H1 (cell line): ENCODE measurements around the gene SRGAP2. TPM values are rescaled to one million over a fixed set of nuclear protein-coding genes. Genes with fewer than 3 reads are reported as not detected.
"Not testable (repeated sequence)": the region's sequence is repeated elsewhere in the genome, so short reads cannot be mapped to it uniquely, and the experiment has no call there.

Experiments used
- CTCF ChIA-PET: fragments of 300-600 bp; sonication (Branson Sonifier 250); formaldehyde crosslinking; loops from one replicate; lab custom pipeline; 2021; ENCODE audit not compliant: partially characterized antibody; lab: Charles Lee
- POLR2A ChIA-PET: fragments of 300-600 bp; sonication (Branson Sonifier 250); formaldehyde crosslinking; loops from one replicate; lab custom pipeline; 2021; ENCODE audit warnings: inconsistent platforms; ENCODE audit not compliant: partially characterized antibody; lab: Charles Lee
- DNase-seq, 2 experiments: peaks; one replicate each; pipeline versions ENCODE4 v3.0.0 to v3.0.0-alpha.2; 2010 to 2022; ENCODE audit warnings: low spot score in 2 of 2, low read depth in 1 of 2, mixed read lengths in 1 of 2
- FAIRE-seq: peaks from 2 replicates; lab custom pipeline; 2011; peaks lifted over from hg19 to GRCh38; lab: Jason Lieb, UNC
- H2AFZ ChIP-seq: 2 replicates; pipeline ENCODE4 v1.8.1; 2012; ENCODE audit warnings: low read length, inconsistent platforms
- H2AK5ac ChIP-seq: 2 replicates; pipeline ENCODE4 v1.6.1; 2013; ENCODE audit warnings: low read depth, low read length
- H2BK120ac ChIP-seq: replicated peaks from 2 replicates; pipeline ENCODE3; 2013; ENCODE audit warnings: low read depth, low read length, inconsistent platforms
- H2BK12ac ChIP-seq: 2 replicates; pipeline ENCODE4 v1.6.1; 2013; ENCODE audit warnings: low read depth, low read length
- H2BK15ac ChIP-seq: 2 replicates; pipeline ENCODE4 v1.6.1; 2013; ENCODE audit warnings: low read length
- H2BK20ac ChIP-seq: 2 replicates; pipeline ENCODE4 v1.6.1; 2013; ENCODE audit warnings: low read length
- H2BK5ac ChIP-seq: 2 replicates; pipeline ENCODE4 v1.6.1; 2013; ENCODE audit warnings: low read depth, low read length
- H3K14ac ChIP-seq: 2 replicates; pipeline ENCODE4 v1.6.1; 2013; ENCODE audit warnings: inconsistent platforms; ENCODE audit not compliant: insufficient read length
- H3K18ac ChIP-seq: 2 replicates; pipeline ENCODE4 v1.6.1; 2013; ENCODE audit warnings: low read length; ENCODE audit errors: extremely low read depth
- H3K23ac ChIP-seq: 2 replicates; pipeline ENCODE4 v1.6.1; 2013; ENCODE audit warnings: inconsistent platforms; ENCODE audit not compliant: insufficient read length
- H3K23me2 ChIP-seq: 2 replicates; pipeline ENCODE4 v1.6.1; 2013; ENCODE audit warnings: low read depth, low read length
- H3K27ac ChIP-seq: 2 replicates; pipeline ENCODE4 v1.6.1; 2011; ENCODE audit warnings: low read depth, low read length, inconsistent platforms
- H3K27me3 ChIP-seq, 4 experiments: replicated peaks in 1 of 4; 1 replicate in 1 of 4; 2 replicates in 3 of 4; pipeline versions ENCODE4 v1.6.1 to v1.8.1; 2011 to 2013; ENCODE audit warnings: low read length in 3 of 4, mild to moderate bottlenecking in 3 of 4, inconsistent platforms in 2 of 4, mixed read lengths in 2 of 4, moderate library complexity in 1 of 4; ENCODE audit not compliant: control insufficient read depth in 3 of 4, insufficient read depth in 3 of 4; ENCODE audit errors: extremely low read depth in 1 of 4
- H3K36me3 ChIP-seq, 4 experiments: 2 replicates each; pipeline versions ENCODE4 v1.6.1 to v1.8.1; 2011 to 2013; ENCODE audit warnings: mild to moderate bottlenecking in 4 of 4, low read length in 3 of 4, moderate library complexity in 2 of 4, control low read depth in 1 of 4, inconsistent platforms in 1 of 4; ENCODE audit not compliant: insufficient read depth in 4 of 4, control insufficient read depth in 2 of 4
- H3K4ac ChIP-seq: replicated peaks from 2 replicates; pipeline ENCODE3; 2013; ENCODE audit warnings: low read length, low read depth, mixed read lengths, inconsistent platforms; ENCODE audit not compliant: insufficient read length
- H3K4me1 ChIP-seq, 4 experiments: replicated peaks in 1 of 4; 1 replicate in 1 of 4; 2 replicates in 3 of 4; pipeline versions ENCODE4 v1.6.1 to v1.8.1; 2011 to 2013; ENCODE audit warnings: low read length in 3 of 4, inconsistent platforms in 2 of 4, mixed read lengths in 1 of 4; ENCODE audit not compliant: insufficient read depth in 4 of 4, control insufficient read depth in 3 of 4
- H3K4me2 ChIP-seq, 2 experiments: 2 replicates each; pipeline versions ENCODE4 v1.6.1 to v1.8.1; 2011 to 2013; ENCODE audit warnings: low read depth in 2 of 2, low read length in 2 of 2, control low read depth in 1 of 2, inconsistent platforms in 1 of 2, mild to moderate bottlenecking in 1 of 2; ENCODE audit not compliant: insufficient read depth in 1 of 2
- H3K4me3 ChIP-seq, 4 experiments: fragments of 200-600, 300-600 bp in 1 of 4; sonication (generic), shearing (Covaris generic), sonication (Bioruptor Twin) in 1 of 4; 2 replicates each; pipeline versions ENCODE4 v1.5.1 to v1.8.1; 2011 to 2016; ENCODE audit warnings: low read length in 4 of 4, low read depth in 3 of 4, control low read depth in 2 of 4, inconsistent platforms in 2 of 4, mild to moderate bottlenecking in 2 of 4, mixed read lengths in 1 of 4, moderate library complexity in 1 of 4; ENCODE audit not compliant: insufficient read depth in 2 of 4; ENCODE audit errors: extremely low read depth in 1 of 4
- H3K56ac ChIP-seq: replicated peaks from 2 replicates; pipeline ENCODE3; 2013; ENCODE audit warnings: low read depth, mild to moderate bottlenecking, mixed read lengths, low read length, inconsistent platforms; ENCODE audit not compliant: insufficient read length
- H3K79me1 ChIP-seq: 2 replicates; pipeline ENCODE4 v1.6.1; 2013; ENCODE audit warnings: low read depth, low read length, control low read depth
- H3K79me2 ChIP-seq, 2 experiments: 2 replicates each; pipeline versions ENCODE4 v1.6.1 to v1.8.1; 2012 to 2013; ENCODE audit warnings: low read length in 2 of 2, mild to moderate bottlenecking in 2 of 2, inconsistent platforms in 1 of 2; ENCODE audit not compliant: insufficient read depth in 2 of 2, control insufficient read depth in 1 of 2
- H3K9ac ChIP-seq, 4 experiments: replicated peaks in 1 of 4; 1 replicate in 1 of 4; 2 replicates in 3 of 4; pipeline versions ENCODE4 v1.6.1 to v1.8.1; 2011 to 2013; ENCODE audit warnings: low read depth in 3 of 4, low read length in 3 of 4, control low read depth in 2 of 4, mild to moderate bottlenecking in 2 of 4, moderate library complexity in 2 of 4, inconsistent platforms in 1 of 4; ENCODE audit errors: extremely low read depth in 1 of 4
- H3K9me3 ChIP-seq, 2 experiments: 2 replicates each; pipeline versions ENCODE4 v1.6.1 to v1.8.1; 2012 to 2013; ENCODE audit warnings: mild to moderate bottlenecking in 2 of 2, moderate library complexity in 2 of 2, control low read depth in 1 of 2, inconsistent platforms in 1 of 2, low read depth in 1 of 2, low read length in 1 of 2, mixed read lengths in 1 of 2; ENCODE audit not compliant: insufficient read depth in 2 of 2
- H4K20me1 ChIP-seq, 2 experiments: replicated peaks in 1 of 2; 2 replicates each; pipeline versions ENCODE3 to v1.8.1; 2011 to 2013; ENCODE audit warnings: inconsistent platforms in 2 of 2, low read length in 2 of 2, mild to moderate bottlenecking in 1 of 2; ENCODE audit not compliant: insufficient read depth in 2 of 2, control insufficient read depth in 1 of 2
- H4K5ac ChIP-seq: 2 replicates; pipeline ENCODE4 v1.6.1; 2013; ENCODE audit warnings: low read length, low read depth, mixed read lengths, inconsistent platforms; ENCODE audit not compliant: insufficient read length
- H4K8ac ChIP-seq: 2 replicates; pipeline ENCODE4 v1.8.0; 2013; ENCODE audit warnings: mild to moderate bottlenecking, moderate library complexity, low read length, inconsistent platforms; ENCODE audit not compliant: insufficient read depth; ENCODE audit errors: extremely low read depth
- H4K91ac ChIP-seq: replicated peaks from 2 replicates; pipeline ENCODE3; 2013; ENCODE audit warnings: low read length, mixed read lengths, inconsistent platforms; ENCODE audit not compliant: insufficient read length
- WGBS, 2 experiments: shearing (Covaris generic) in 1 of 2; methylation state at CpG; one replicate each; pipeline versions ENCODE4 v1.1.6 to v1.1.7; 2013 to 2015; ENCODE audit warnings: low lambda C conversion rate in 2 of 2, mixed read lengths in 2 of 2, inconsistent platforms in 1 of 2, low coverage in 1 of 2, missing lambda C conversion rate in 1 of 2; ENCODE audit not compliant: insufficient replicate concordance in 2 of 2, insufficient coverage in 1 of 2, insufficient read length in 1 of 2; ENCODE audit errors: extremely low coverage in 1 of 2, missing lambda C conversion rate in 1 of 2; 5-methylcytosine and 5-hydroxymethylcytosine counted together
- polyA plus RNA-seq, 7 experiments: library from polyadenylated mRNA; depleted of rRNA in 3 of 7; stranded (reverse) in 5 of 7; unstranded in 2 of 7; fragments of >200 nt in 5 of 7; fragments of 200-250 nt in 2 of 7; gene quantifications; 1 replicate in 5 of 7; 2 replicates in 1 of 7; 4 replicates in 1 of 7; pipeline versions ENCODE4 v1.2.1 to v1.2.3, GENCODE V29; 2011 to 2013; ENCODE audit warnings: missing spikeins in 2 of 7, mixed read lengths in 2 of 7
- total RNA-seq: library from RNA; stranded (reverse); fragmentation: NEBNext Ultra II Directional; extraction: Animal tissue kit (Norgen Biotek cat#: 25700); gene quantifications from 2 replicates; pipeline ENCODE4 v1.2.1, GENCODE V29; 2021

The SRGAP2 gene
- total and polyA plus RNA-seq, 2 of the 8 experiments (the other 6 are each of a cell fraction or from before 2014, with no cell fraction given), result 10.8 to 54.0 TPM

DNA sequence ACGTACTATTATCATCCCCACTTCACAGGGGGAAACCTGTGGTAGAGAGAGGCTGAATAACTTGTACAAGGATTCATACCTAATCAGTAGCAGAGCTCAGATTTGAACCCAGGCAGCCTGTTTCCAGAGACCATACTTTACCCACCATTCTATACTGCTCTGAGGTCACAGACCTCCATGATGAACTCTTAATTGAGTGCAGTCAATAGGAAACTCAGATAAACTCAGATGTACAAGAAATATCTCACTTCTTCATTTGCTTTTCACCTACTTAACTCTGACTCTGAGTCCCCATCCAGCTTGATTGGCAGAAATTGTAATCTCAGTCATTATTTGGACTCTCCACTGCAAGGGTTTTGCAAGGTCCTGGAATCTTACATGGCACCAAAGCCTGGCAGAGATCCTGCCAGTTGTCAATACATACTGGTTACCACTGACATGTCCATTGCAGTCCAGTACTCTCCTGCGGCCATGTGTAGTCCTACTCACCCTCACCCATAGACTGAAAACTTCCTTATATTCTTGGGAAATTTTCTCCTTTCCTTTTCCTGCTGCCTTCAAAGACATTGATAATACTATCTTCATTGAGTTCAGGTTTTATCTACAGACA lies 30.1 kb upstream of the SRGAP2 start:
- H3K79me1 ChIP-seq, H2AFZ ChIP-seq, H3K9ac ChIP-seq, H3K56ac ChIP-seq, H3K18ac ChIP-seq, H2BK120ac ChIP-seq, H3K27me3 ChIP-seq, H3K14ac ChIP-seq, H3K4me3 ChIP-seq, H2BK15ac ChIP-seq, POLR2A ChIA-PET, H4K5ac ChIP-seq, H3K79me2 ChIP-seq, H3K36me3 ChIP-seq, H4K20me1 ChIP-seq, H2AK5ac ChIP-seq, H3K27ac ChIP-seq, H2BK5ac ChIP-seq, H2BK12ac ChIP-seq, DNase-seq, CTCF ChIA-PET, H3K4ac ChIP-seq, H4K91ac ChIP-seq, FAIRE-seq, H3K23ac ChIP-seq, H3K4me2 ChIP-seq, H4K8ac ChIP-seq, H3K23me2 ChIP-seq, H2BK20ac ChIP-seq, H3K9me3 ChIP-seq, H3K4me1 ChIP-seq: not testable (repeated sequence)
- WGBS, 2 experiments, result 100% methylated on average over 1 of the region's 2 CpGs; no CpG with 5 or more reads in 1 of the 2 experiments
